ENCODE data around the gene DUSP9.
"Not testable (repeated sequence)": the region's sequence is repeated elsewhere in the genome, so short reads cannot be mapped to it uniquely, and the experiment has no call there.

DUSP9 gene

GRCh38 chrX:153694687-153695270 is 47.8 kb downstream of the DUSP9 start:
- DNase-seq: no peak

GRCh38 chrX:153696100-153696499 is 49.1 kb downstream of the DUSP9 start:
- no peak for DNase-seq

GRCh38 chrX:153696538-153696937 is 49.5 kb downstream of the DUSP9 start:
- DNase-seq: not testable (repeated sequence)

GRCh38 chrX:153696986-153697722 is 50.2 kb downstream of the DUSP9 start:
- not testable (repeated sequence) for DNase-seq

GRCh38 chrX:153697924-153698865 is 51.2 kb downstream of the DUSP9 start:
- no peak for DNase-seq

GRCh38 chrX:153699210-153699783 is 52.3 kb downstream of the DUSP9 start:
- DNase-seq: not testable (repeated sequence)

GRCh38 chrX:153699784-153700371 is 52.9 kb downstream of the DUSP9 start:
- DNase-seq: not testable (repeated sequence)

- no peak for DNase-seq
These were observed 53.5 kb downstream of the DUSP9 start for GRCh38 chrX:153700376-153700945.
